Measurements from ENCODE around the gene TMOD1. TPM values are rescaled to one million over a fixed set of nuclear protein-coding genes. Genes with fewer than 3 reads are reported as not detected.

TMOD1 gene
- total and polyA plus RNA-seq, 4 donors: 2.4 to 7.9 (median 5.2) TPM

GRCh38 chr9:97470076-97470475 is 31.4 kb upstream of the TMOD1 start:
- Histone ChIP-seq H3K27ac (ENCODE audit: low read depth in 1 of 2, low read length in 1 of 2) (no peak overlapping the region), H3K9ac (ENCODE audit: insufficient read depth in 1 of 2, low read length in 2 of 2) (no peak overlapping the region), H3K36me3 (ENCODE audit: control insufficient read depth in 4 of 4, insufficient read depth in 4 of 4, low read length in 4 of 4) (peaks cover 0 to 9% (median 4%) of the 10 kb centered on the region in 4 donors), H3K9me3 (ENCODE audit: control insufficient read depth in 4 of 4, insufficient read depth in 3 of 4, low read length in 3 of 4) (no peaks in the 10 kb centered on the region), H3K4me1 (ENCODE audit: control insufficient read depth in 5 of 5, insufficient read depth in 5 of 5, low read length in 5 of 5) (no peaks in the 10 kb centered on the region), H3K4me3 (no peak overlapping the region), H3K27me3 (ENCODE audit: control insufficient read depth in 3 of 3, insufficient read depth in 3 of 3, low read length in 2 of 3) (peaks cover 0 to 4% (median 2%) of the 10 kb centered on the region in 3 donors)
- ATAC-seq (ENCODE audit: insufficient read depth, low FRiP score): no peak
- DNase-seq: no peak
- 87 to 94% methylated on average over 2 of the region's 2 CpGs for WGBS, 2 donors
- TF ChIP-seq CTCF (IDR thresholded peaks at IDR 0.05; ENCODE audit: control extremely low read depth, extremely low read depth): no peak

- no peaks in the 10 kb centered on the region for H3K9me3 ChIP-seq (ENCODE audit: control insufficient read depth in 4 of 4, insufficient read depth in 3 of 4, low read length in 3 of 4)
- DNase-seq: no peak
- no peak for ATAC-seq (ENCODE audit: insufficient read depth, low FRiP score)
- H3K27me3 ChIP-seq (ENCODE audit: control insufficient read depth in 3 of 3, insufficient read depth in 3 of 3, low read length in 2 of 3): peaks cover 0 to 4% (median 2%) of the 10 kb centered on the region in 3 donors
- peaks cover 0 to 10% (median 2%) of the 10 kb centered on the region in 4 donors for H3K36me3 ChIP-seq (ENCODE audit: control insufficient read depth in 4 of 4, insufficient read depth in 4 of 4, low read length in 4 of 4)
- no peak for TF ChIP-seq CTCF (IDR thresholded peaks at IDR 0.05; ENCODE audit: control extremely low read depth, extremely low read depth)
- H3K9ac ChIP-seq (ENCODE audit: insufficient read depth in 1 of 2, low read length in 2 of 2): no peak overlapping the region
- 83 to 94% methylated on average over 3 of the region's 3 CpGs for WGBS, 2 donors
- no peak overlapping the region for H3K27ac ChIP-seq (ENCODE audit: low read depth in 1 of 2, low read length in 1 of 2)
- H3K4me1 ChIP-seq (ENCODE audit: control insufficient read depth in 5 of 5, insufficient read depth in 5 of 5, low read length in 5 of 5): no peaks in the 10 kb centered on the region
- H3K4me3 ChIP-seq: no peak overlapping the region
Measured at GRCh38 chr9:97473717-97474116, 27.7 kb upstream of the TMOD1 start.

- H3K9me3 ChIP-seq (ENCODE audit: control insufficient read depth in 4 of 4, insufficient read depth in 3 of 4, low read length in 3 of 4): no peaks in the 10 kb centered on the region
- no peak overlapping the region for H3K9ac ChIP-seq (ENCODE audit: insufficient read depth in 1 of 2, low read length in 2 of 2)
- no peak overlapping the region for H3K4me3 ChIP-seq
- H3K36me3 ChIP-seq (ENCODE audit: control insufficient read depth in 4 of 4, insufficient read depth in 4 of 4, low read length in 4 of 4): peaks cover 0 to 10% (median 2%) of the 10 kb centered on the region in 4 donors
- H3K27me3 ChIP-seq (ENCODE audit: control insufficient read depth in 3 of 3, insufficient read depth in 3 of 3, low read length in 2 of 3): peaks cover 0 to 4% (median 2%) of the 10 kb centered on the region in 3 donors
- DNase-seq (no peak), ATAC-seq (ENCODE audit: insufficient read depth, low FRiP score) (no peak)
- WGBS, 2 donors: 91 to 94% methylated on average over 5 of the region's 5 CpGs
- H3K4me1 ChIP-seq (ENCODE audit: control insufficient read depth in 5 of 5, insufficient read depth in 5 of 5, low read length in 5 of 5): no peaks in the 10 kb centered on the region
- no peak overlapping the region for H3K27ac ChIP-seq (ENCODE audit: low read depth in 1 of 2, low read length in 1 of 2)
- no peak for TF ChIP-seq CTCF (IDR thresholded peaks at IDR 0.05; ENCODE audit: control extremely low read depth, extremely low read depth)
Measured at GRCh38 chr9:97474372-97474925, 27.0 kb upstream of the TMOD1 start.

DNA sequence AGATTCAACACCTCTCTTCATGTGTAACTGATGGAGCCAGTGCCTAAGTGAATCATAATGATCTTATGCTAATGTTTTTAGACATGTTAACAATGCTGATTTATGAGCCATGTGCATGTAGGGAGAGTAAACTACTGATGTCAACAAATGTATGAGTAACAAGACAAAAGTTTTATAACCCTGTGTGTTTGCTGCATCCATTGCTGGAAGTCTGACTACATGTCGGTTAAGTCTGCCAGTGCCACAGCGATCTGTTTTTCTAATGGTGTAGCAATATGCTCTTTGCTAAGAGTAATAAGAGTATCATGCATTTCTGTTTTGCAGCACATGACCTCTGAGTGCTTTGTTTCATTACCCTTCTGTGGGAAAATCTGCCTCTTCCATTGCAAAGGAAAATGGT is 26.4 kb upstream of the TMOD1 start:
- 95% methylated on average over 2 of the region's 2 CpGs for WGBS, 2 donors
- peaks cover 0 to 10% (median 3%) of the 10 kb centered on the region in 4 donors for H3K36me3 ChIP-seq (ENCODE audit: control insufficient read depth in 4 of 4, insufficient read depth in 4 of 4, low read length in 4 of 4)
- H3K4me1 ChIP-seq (ENCODE audit: control insufficient read depth in 5 of 5, insufficient read depth in 5 of 5, low read length in 5 of 5): peaks cover 0 to 2% (median 0%) of the 10 kb centered on the region in 5 donors
- H3K27me3 ChIP-seq (ENCODE audit: control insufficient read depth in 3 of 3, insufficient read depth in 3 of 3, low read length in 2 of 3): peaks cover 0 to 4% (median 2%) of the 10 kb centered on the region in 3 donors
- H3K27ac ChIP-seq (ENCODE audit: low read depth in 1 of 2, low read length in 1 of 2): no peak overlapping the region
- TF ChIP-seq CTCF (IDR thresholded peaks at IDR 0.05; ENCODE audit: control extremely low read depth, extremely low read depth): no peak
- H3K9ac ChIP-seq (ENCODE audit: insufficient read depth in 1 of 2, low read length in 2 of 2): no peak overlapping the region
- peaks cover 0 to 2% (median 0%) of the 10 kb centered on the region in 4 donors for H3K9me3 ChIP-seq (ENCODE audit: control insufficient read depth in 4 of 4, insufficient read depth in 3 of 4, low read length in 3 of 4)
- no peak for DNase-seq
- no peak overlapping the region for H3K4me3 ChIP-seq
- no peak for ATAC-seq (ENCODE audit: insufficient read depth, low FRiP score)

All from lung (tissue), 12 donors.